ENCODE results near the gene RAD51B. TPM values are rescaled to one million over a fixed set of nuclear protein-coding genes. Genes with fewer than 3 reads are reported as not detected.

Gene RAD51B
- polyA plus RNA-seq, 3 donors, result 3.6 to 11.6 (median 9.4) TPM

GRCh38 chr14:68451696-68452373 is 632.3 kb downstream of the RAD51B start:
- Mint-ChIP-seq H3K4me1 (peaks cover 4% of the 10 kb centered on the region), H3K4me3 (no peak overlapping the region), H3K9me3 (peaks cover 2 to 11% (median 9%) of the 10 kb centered on the region in 7 donors), H3K27me3 (ENCODE audit: low read depth in 3 of 3) (peaks cover 0 to 2% (median 0%) of the 10 kb centered on the region in 3 donors), H3K36me3 (no peaks in the 10 kb centered on the region), H3K27ac (no peak overlapping the region)
- H3K4me3 ChIP-seq (replicated peaks in 1 of 3; ENCODE audit: low read depth in 2 of 3, low read length in 3 of 3), result no peak overlapping the region
- no peaks in the 10 kb centered on the region for H3K27me3 ChIP-seq (ENCODE audit: control insufficient read depth in 2 of 2, insufficient read depth in 2 of 2, low read length in 2 of 2)
- H3K36me3 ChIP-seq (replicated peaks in 1 of 2; ENCODE audit: control insufficient read depth in 1 of 2, insufficient read depth in 2 of 2, low read length in 2 of 2), result no peaks in the 10 kb centered on the region
- H3K9me3 ChIP-seq (replicated peaks in 1 of 2; ENCODE audit: control insufficient read depth in 1 of 2, insufficient read depth in 1 of 2, low read length in 2 of 2), result peaks cover 5 to 9% of the 10 kb centered on the region in 2 donors
- no peaks in the 10 kb centered on the region for H4K20me1 ChIP-seq (ENCODE audit: insufficient read depth, low read length)
- H2AFZ ChIP-seq (ENCODE audit: insufficient read depth, low read depth, low read length, poor library complexity, severe bottlenecking), result no peak overlapping the region
- no peaks in the 10 kb centered on the region for H3K4me1 ChIP-seq (ENCODE audit: control insufficient read depth in 1 of 2, insufficient read depth in 2 of 2, low read length in 2 of 2)
- H3K4me2 ChIP-seq (replicated peaks; ENCODE audit: extremely low read depth, low read length, poor library complexity, severe bottlenecking), result no peak overlapping the region
- DNase-seq, result no peak
- no peak for TF ChIP-seq CTCF (IDR thresholded peaks at IDR 0.05)
- no peaks in the 10 kb centered on the region for H3K79me2 ChIP-seq (ENCODE audit: insufficient read depth, low read length)
- WGBS (ENCODE audit: insufficient coverage), result 100% methylated on average over 1 of the region's 4 CpGs
- no peak overlapping the region for H3K9ac ChIP-seq (ENCODE audit: insufficient read depth, low read length, poor library complexity, severe bottlenecking)
- intact Hi-C loops (cut with micrococcal nuclease), result no loop called here
- no peak overlapping the region for H3K27ac ChIP-seq (ENCODE audit: low read depth in 1 of 2, low read length in 2 of 2)

GRCh38 chr14:68458253-68458652 is 638.7 kb downstream of the RAD51B start:
- no peak overlapping the region for H3K4me3 ChIP-seq (replicated peaks in 1 of 3; ENCODE audit: low read depth in 2 of 3, low read length in 3 of 3)
- Mint-ChIP-seq H3K9me3 (peaks cover 2 to 11% (median 9%) of the 10 kb centered on the region in 7 donors), H3K36me3 (peaks cover 5 to 6% of the 10 kb centered on the region in 2 donors), H3K27ac (no peak overlapping the region), H3K27me3 (ENCODE audit: low read depth in 3 of 3) (peaks cover 0 to 2% (median 0%) of the 10 kb centered on the region in 3 donors), H3K4me3 (no peak overlapping the region), H3K4me1 (peaks cover 18% of the 10 kb centered on the region)
- no peaks in the 10 kb centered on the region for H4K20me1 ChIP-seq (ENCODE audit: insufficient read depth, low read length)
- no peak overlapping the region for H3K27ac ChIP-seq (ENCODE audit: low read depth in 1 of 2, low read length in 2 of 2)
- no peaks in the 10 kb centered on the region for H3K36me3 ChIP-seq (replicated peaks in 1 of 2; ENCODE audit: control insufficient read depth in 1 of 2, insufficient read depth in 2 of 2, low read length in 2 of 2)
- DNase-seq, result no peak
- no peak overlapping the region for H3K9ac ChIP-seq (ENCODE audit: insufficient read depth, low read length, poor library complexity, severe bottlenecking)
- intact Hi-C loops (cut with micrococcal nuclease), result no loop called here
- H3K4me1 ChIP-seq (ENCODE audit: control insufficient read depth in 1 of 2, insufficient read depth in 2 of 2, low read length in 2 of 2), result peaks cover 18 to 19% of the 10 kb centered on the region in 2 donors
- H3K4me2 ChIP-seq (replicated peaks; ENCODE audit: extremely low read depth, low read length, poor library complexity, severe bottlenecking), result no peak overlapping the region
- H3K79me2 ChIP-seq (ENCODE audit: insufficient read depth, low read length), result no peaks in the 10 kb centered on the region
- H2AFZ ChIP-seq (ENCODE audit: insufficient read depth, low read depth, low read length, poor library complexity, severe bottlenecking), result no peak overlapping the region
- no peaks in the 10 kb centered on the region for H3K27me3 ChIP-seq (ENCODE audit: control insufficient read depth in 2 of 2, insufficient read depth in 2 of 2, low read length in 2 of 2)
- no peak for TF ChIP-seq CTCF (IDR thresholded peaks at IDR 0.05)
- peaks cover 5 to 9% of the 10 kb centered on the region in 2 donors for H3K9me3 ChIP-seq (replicated peaks in 1 of 2; ENCODE audit: control insufficient read depth in 1 of 2, insufficient read depth in 1 of 2, low read length in 2 of 2)
- no CpG with 5 or more reads among the region's 1 CpG for WGBS (ENCODE audit: insufficient coverage)
